Measurements from ENCODE around the gene UBE2L6. TPM values are rescaled to one million over a fixed set of nuclear protein-coding genes. Genes with fewer than 3 reads are reported as not detected.

The UBE2L6 gene
- total RNA-seq, 1 experiment from 2014 or later, result 122 TPM

DNA sequence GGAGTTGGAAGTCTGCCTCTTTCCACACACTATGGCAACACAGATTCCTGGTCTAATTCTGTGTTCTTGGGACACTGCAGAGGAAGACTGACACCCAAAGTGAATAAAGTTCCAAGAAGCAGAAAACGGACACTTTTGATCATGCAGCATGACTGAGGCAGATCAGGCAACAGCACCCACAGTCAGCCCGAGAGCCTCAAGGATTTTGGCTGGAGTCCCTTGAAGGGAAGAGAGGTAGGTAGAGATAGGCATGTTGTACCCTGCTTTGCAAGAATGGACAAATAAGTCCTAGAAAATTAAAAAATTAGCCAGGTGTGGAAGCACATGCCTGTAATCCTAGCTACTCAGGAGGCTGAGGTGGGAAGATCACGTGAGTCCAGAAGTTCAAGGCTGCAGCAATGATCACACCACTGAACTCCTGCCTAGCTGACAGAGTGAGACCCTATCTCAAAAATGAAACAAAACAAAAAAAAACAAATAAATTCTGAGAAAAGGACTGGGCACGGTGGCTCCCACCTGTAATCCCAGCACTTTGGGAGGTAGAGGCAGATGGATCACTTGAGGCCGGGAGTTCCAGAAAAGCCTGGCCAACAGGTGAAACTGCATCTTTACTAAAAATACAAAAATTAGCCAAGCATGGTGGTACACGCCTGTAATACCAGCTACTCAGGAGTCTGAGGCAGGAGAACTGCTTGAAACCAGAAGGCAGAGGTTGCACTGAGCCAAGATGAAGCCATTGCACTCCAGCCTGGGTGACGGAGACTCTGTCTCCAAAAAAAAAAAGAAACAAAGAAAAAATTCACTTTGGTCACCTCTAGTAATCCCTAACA, 58.9 kb downstream of the UBE2L6 start:
- BruUV-seq (replicated peaks), result no TSS peak
- no peaks in the 10 kb centered on the region for H3K9me2 ChIP-seq (ENCODE audit: insufficient read depth)
- H3K4me2 ChIP-seq, result no peak overlapping the region
- no peaks in the 10 kb centered on the region for H3K36me3 ChIP-seq (ENCODE audit: low read depth)
- no peaks in the 10 kb centered on the region for H4K20me1 ChIP-seq (ENCODE audit: insufficient read depth)
- TF ChIP-seq CTCF (conservative IDR thresholded peaks at IDR 0.05), result no peak
- TF ChIP-seq EZH2 (IDR thresholded peaks at IDR 0.05; ENCODE audit: low read depth), result no peak
- H3K27me3 ChIP-seq (ENCODE audit: insufficient read depth, low read depth), result no peaks in the 10 kb centered on the region
- no peak overlapping the region for H3K27ac ChIP-seq
- no peaks in the 10 kb centered on the region; the same call in 1 of the 2 replicates for H3F3A ChIP-seq (ENCODE audit: insufficient read depth, low read depth)
- no peaks in the 10 kb centered on the region for H3K9me3 ChIP-seq (ENCODE audit: insufficient read depth, low read depth)
- H3K79me2 ChIP-seq (ENCODE audit: low read depth), result no peaks in the 10 kb centered on the region
- ChIA-PET CTCF (interaction anchor here (0.6 to 0.7 kb wide), 2 partner anchors 11 to 50 kb away, joined by 4 read pairs; no protein-coding TSS in a partner anchor), POLR2A (ENCODE audit: unreplicated experiment) (no interaction called here)
- peaks cover 5% of the 10 kb centered on the region; the same call in 1 of the 2 replicates for H3K4me1 ChIP-seq (replicated peaks; ENCODE audit: insufficient read depth)
- DNase-seq, result no peak
- H3K4me3 ChIP-seq, result no peak overlapping the region
- no peak overlapping the region for H2AFZ ChIP-seq
- intact Hi-C loops (cut with micrococcal nuclease; ENCODE audit: unreplicated experiment), result no loop called here

GRCh38 chr11:57506522-57506921, 61.0 kb downstream of the UBE2L6 start:
- BruUV-seq (replicated peaks), result no TSS peak
- H3K36me3 ChIP-seq (ENCODE audit: low read depth), result no peaks in the 10 kb centered on the region
- ChIA-PET CTCF (no interaction called here), POLR2A (ENCODE audit: unreplicated experiment) (interaction anchor here (1.0 kb wide), 1 partner anchor 195 kb away, joined by 9 read pairs; no protein-coding TSS in a partner anchor)
- no peak overlapping the region for H3K27ac ChIP-seq
- H3F3A ChIP-seq (ENCODE audit: insufficient read depth, low read depth), result peaks cover 19% of the 10 kb centered on the region
- no peak overlapping the region for H2AFZ ChIP-seq
- no peak for DNase-seq
- no peaks in the 10 kb centered on the region for H3K9me2 ChIP-seq (ENCODE audit: insufficient read depth)
- H3K79me2 ChIP-seq (ENCODE audit: low read depth), result no peaks in the 10 kb centered on the region
- TF ChIP-seq CTCF (conservative IDR thresholded peaks at IDR 0.05) (no peak), EZH2 (IDR thresholded peaks at IDR 0.05; ENCODE audit: low read depth) (no peak)
- H3K4me2 ChIP-seq, result no peak overlapping the region
- H3K9me3 ChIP-seq (ENCODE audit: insufficient read depth, low read depth), result no peaks in the 10 kb centered on the region
- H3K4me1 ChIP-seq (replicated peaks; ENCODE audit: insufficient read depth), result peaks cover 21% of the 10 kb centered on the region
- no peaks in the 10 kb centered on the region for H3K27me3 ChIP-seq (ENCODE audit: insufficient read depth, low read depth)
- intact Hi-C loops (cut with micrococcal nuclease; ENCODE audit: unreplicated experiment), result no loop called here
- no peaks in the 10 kb centered on the region for H4K20me1 ChIP-seq (ENCODE audit: insufficient read depth)
- no peak overlapping the region for H3K4me3 ChIP-seq

- H3K27me3 ChIP-seq (ENCODE audit: insufficient read depth, low read depth), result no peaks in the 10 kb centered on the region
- DNase-seq, result no peak
- no peaks in the 10 kb centered on the region for H3K9me3 ChIP-seq (ENCODE audit: insufficient read depth, low read depth)
- POLR2A ChIA-PET (ENCODE audit: unreplicated experiment), result no interaction called here
- no peaks in the 10 kb centered on the region for H3K36me3 ChIP-seq (ENCODE audit: low read depth)
- no peaks in the 10 kb centered on the region for H3K9me2 ChIP-seq (ENCODE audit: insufficient read depth)
- H3K4me2 ChIP-seq, result no peak overlapping the region
- H2AFZ ChIP-seq, result no peak overlapping the region
- no peaks in the 10 kb centered on the region for H3K79me2 ChIP-seq (ENCODE audit: low read depth)
- TF ChIP-seq EZH2 (IDR thresholded peaks at IDR 0.05; ENCODE audit: low read depth), result no peak
- CTCF ChIA-PET, result no interaction called here
- peaks cover 27% of the 10 kb centered on the region for H3F3A ChIP-seq (ENCODE audit: insufficient read depth, low read depth)
- no peaks in the 10 kb centered on the region for H4K20me1 ChIP-seq (ENCODE audit: insufficient read depth)
- intact Hi-C loops (cut with micrococcal nuclease; ENCODE audit: unreplicated experiment), result no loop called here
- no peak overlapping the region for H3K27ac ChIP-seq
- peaks cover 37% of the 10 kb centered on the region for H3K4me1 ChIP-seq (replicated peaks; ENCODE audit: insufficient read depth)
- BruUV-seq (replicated peaks), result no TSS peak
- no peak overlapping the region for H3K4me3 ChIP-seq
Measured at GRCh38 chr11:57504511-57504910, 63.0 kb downstream of the UBE2L6 start.
